ENCODE results near the gene HTR2C. TPM values are rescaled to one million over a fixed set of nuclear protein-coding genes. Genes with fewer than 3 reads are reported as not detected.

The HTR2C gene
- total RNA-seq, 1 donor from 2014 or later = not detected

DNA sequence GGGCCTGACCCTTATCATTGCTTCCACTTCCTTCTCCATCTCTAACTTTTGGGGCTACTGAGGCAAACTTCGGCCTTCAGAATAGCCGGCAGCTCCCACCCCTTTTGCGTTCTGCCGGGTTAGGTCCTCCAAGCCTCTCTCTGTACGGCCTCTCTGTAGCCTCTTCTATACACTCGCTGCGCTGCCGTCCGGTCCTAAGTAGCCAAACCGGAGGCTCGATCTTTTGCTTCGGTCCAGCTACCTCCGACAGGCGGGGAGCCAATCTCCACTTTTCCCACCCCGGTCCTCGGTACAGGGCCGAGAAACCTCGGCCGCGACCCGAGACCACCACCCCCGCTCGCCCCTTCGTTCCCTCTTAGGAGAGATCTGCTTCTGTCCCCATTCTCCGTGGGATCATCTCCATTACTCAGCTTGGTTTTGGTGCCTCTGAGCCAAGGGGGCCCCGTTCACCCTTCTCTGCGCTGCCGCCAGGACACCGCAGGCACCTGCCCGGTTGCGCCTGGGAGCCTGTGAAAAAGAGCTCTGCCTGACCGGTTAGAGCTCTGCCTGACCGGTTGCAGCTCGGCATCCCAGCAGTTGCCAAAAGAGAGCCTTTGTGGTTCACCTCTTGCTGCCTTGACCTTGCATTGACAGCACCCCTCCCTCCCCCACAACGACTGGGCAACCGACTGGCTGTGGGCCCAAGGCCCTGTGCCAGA lies 1.0 kb upstream of the HTR2C start:
- peaks cover 23% of the 10 kb centered on the region for H3K27me3 Mint-ChIP-seq
- no peak for DNase-seq
- intact Hi-C loops (cut with micrococcal nuclease) = no loop called here
- no peaks in the 10 kb centered on the region for H3K36me3 Mint-ChIP-seq (ENCODE audit: low read depth)
- TF ChIP-seq, protein P1, sequence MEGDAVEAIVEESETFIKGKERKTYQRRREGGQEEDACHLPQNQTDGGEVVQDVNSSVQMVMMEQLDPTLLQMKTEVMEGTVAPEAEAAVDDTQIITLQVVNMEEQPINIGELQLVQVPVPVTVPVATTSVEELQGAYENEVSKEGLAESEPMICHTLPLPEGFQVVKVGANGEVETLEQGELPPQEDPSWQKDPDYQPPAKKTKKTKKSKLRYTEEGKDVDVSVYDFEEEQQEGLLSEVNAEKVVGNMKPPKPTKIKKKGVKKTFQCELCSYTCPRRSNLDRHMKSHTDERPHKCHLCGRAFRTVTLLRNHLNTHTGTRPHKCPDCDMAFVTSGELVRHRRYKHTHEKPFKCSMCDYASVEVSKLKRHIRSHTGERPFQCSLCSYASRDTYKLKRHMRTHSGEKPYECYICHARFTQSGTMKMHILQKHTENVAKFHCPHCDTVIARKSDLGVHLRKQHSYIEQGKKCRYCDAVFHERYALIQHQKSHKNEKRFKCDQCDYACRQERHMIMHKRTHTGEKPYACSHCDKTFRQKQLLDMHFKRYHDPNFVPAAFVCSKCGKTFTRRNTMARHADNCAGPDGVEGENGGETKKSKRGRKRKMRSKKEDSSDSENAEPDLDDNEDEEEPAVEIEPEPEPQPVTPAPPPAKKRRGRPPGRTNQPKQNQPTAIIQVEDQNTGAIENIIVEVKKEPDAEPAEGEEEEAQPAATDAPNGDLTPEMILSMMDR (IDR thresholded peaks at IDR 0.05) = no peak
- no peak for ATAC-seq (ENCODE audit: low read depth)
- no peak overlapping the region for H3K4me3 Mint-ChIP-seq
- H3K9me3 Mint-ChIP-seq = peaks cover 3% of the 10 kb centered on the region
- POLR2A ChIA-PET = no interaction called here
- CTCF ChIA-PET = no interaction called here
- no peaks in the 10 kb centered on the region for H3K4me1 Mint-ChIP-seq
- no peak overlapping the region for H3K27ac Mint-ChIP-seq

DNA sequence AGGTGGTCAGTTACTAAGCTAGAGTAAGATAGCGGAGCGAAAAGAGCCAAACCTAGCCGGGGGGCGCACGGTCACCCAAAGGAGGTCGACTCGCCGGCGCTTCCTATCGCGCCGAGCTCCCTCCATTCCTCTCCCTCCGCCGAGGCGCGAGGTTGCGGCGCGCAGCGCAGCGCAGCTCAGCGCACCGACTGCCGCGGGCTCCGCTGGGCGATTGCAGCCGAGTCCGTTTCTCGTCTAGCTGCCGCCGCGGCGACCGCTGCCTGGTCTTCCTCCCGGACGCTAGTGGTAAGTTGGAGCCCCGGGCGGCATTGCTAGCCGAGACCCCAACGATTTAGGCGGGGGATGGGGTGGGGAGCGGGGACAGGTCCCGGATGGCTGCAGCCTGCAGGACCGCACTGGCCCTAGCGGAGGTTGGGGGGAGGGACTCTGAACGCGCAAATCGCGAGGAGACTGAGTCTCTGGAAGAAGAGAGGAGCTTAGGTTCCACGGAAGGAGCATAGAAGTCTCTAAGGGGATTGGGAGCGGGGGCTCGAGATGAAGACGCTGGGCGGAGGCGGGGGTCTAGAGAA lies 573 bp downstream of the HTR2C start:
- POLR2A ChIA-PET = no interaction called here
- Mint-ChIP-seq H3K4me3 (no peak overlapping the region), H3K4me1 (no peaks in the 10 kb centered on the region), H3K9me3 (peaks cover 3% of the 10 kb centered on the region), H3K36me3 (ENCODE audit: low read depth) (no peaks in the 10 kb centered on the region), H3K27ac (no peak overlapping the region), H3K27me3 (peaks cover 22% of the 10 kb centered on the region)
- CTCF ChIA-PET = no interaction called here
- ATAC-seq (ENCODE audit: low read depth) (no peak), DNase-seq (no peak)
- intact Hi-C loops (cut with micrococcal nuclease) = no loop called here
- TF ChIP-seq, protein P1 (IDR thresholded peaks at IDR 0.05) = no peak

DNA sequence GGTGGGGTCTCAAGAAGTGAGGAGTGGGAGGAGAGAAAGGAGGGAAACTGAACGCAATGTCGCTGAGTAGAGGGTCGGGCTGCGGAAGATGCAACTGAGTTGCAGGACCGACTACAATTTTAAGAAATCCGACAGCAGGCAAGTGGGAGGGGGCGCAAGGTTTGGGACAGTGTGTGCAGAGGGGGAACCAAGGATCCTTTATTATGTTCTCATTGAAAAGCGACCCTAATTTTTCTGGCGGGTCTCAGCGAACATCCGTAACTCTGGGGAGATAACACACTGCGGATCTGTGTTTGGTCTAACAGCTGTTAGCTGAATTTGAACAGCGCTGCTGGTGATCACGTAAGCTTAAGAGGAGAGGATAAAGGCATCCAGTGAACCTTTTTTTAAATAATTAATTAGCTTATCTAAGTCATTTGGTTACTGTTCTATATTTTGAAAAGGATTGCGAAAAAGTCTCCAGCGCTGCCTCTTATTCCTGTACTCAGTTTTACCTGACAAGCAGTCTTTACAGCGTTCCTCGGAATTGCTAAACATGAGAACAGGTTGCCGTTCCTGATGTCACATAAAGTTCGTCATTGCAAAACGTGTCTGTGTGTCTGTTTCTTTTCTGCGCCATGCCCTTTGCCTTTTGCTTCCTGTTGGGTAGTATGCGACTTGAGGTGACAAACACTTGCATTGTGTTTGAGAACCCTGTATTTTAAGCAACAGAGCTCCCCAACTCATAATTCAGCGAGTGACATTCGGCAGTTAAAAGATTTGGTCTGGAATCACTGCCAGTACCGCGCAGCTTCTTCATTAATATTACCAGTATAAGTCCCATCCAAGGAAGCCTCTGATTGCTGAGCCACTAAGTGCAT lies 1.3 kb downstream of the HTR2C start:
- TF ChIP-seq, protein P1 (IDR thresholded peaks at IDR 0.05) = no peak
- ATAC-seq (ENCODE audit: low read depth) = no peak
- no peak overlapping the region for H3K4me3 Mint-ChIP-seq

DNA sequence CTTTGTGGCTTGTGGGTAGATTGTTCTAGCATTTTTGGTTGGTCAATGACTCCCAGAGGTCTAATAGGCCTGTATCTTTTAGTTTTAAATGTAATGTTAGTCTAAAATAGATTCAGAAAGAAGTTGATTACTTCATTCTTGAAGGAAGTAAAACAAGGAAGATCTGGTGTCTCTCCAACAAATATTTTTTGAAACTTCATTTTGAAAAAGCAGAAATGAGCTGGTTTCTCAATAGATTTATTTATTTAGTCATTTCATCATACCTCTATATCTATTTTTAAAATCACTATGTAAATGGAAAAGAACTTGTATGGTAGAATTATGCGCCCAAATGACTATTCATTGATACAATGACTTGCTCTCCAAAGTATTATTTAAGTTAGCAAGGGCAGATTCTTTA lies 7.2 kb downstream of the HTR2C start:
- intact Hi-C loops (cut with micrococcal nuclease) = no loop called here
- H3K4me3 Mint-ChIP-seq = no peak overlapping the region
- TF ChIP-seq, protein P1 (IDR thresholded peaks at IDR 0.05) = no peak
- ATAC-seq (ENCODE audit: low read depth) = no peak
- H3K4me1 Mint-ChIP-seq = no peaks in the 10 kb centered on the region
- POLR2A ChIA-PET = no interaction called here
- H3K27me3 Mint-ChIP-seq = no peaks in the 10 kb centered on the region
- CTCF ChIA-PET = no interaction called here
- no peak for DNase-seq
- no peaks in the 10 kb centered on the region for H3K36me3 Mint-ChIP-seq (ENCODE audit: low read depth)
- no peak overlapping the region for H3K27ac Mint-ChIP-seq
- H3K9me3 Mint-ChIP-seq = no peaks in the 10 kb centered on the region

More for the DNA sequence above, 1.3 kb downstream of the HTR2C start:
- Mint-ChIP-seq H3K9me3 (peaks cover 3% of the 10 kb centered on the region), H3K36me3 (ENCODE audit: low read depth) (no peaks in the 10 kb centered on the region), H3K27me3 (peaks cover 22% of the 10 kb centered on the region), H3K27ac (no peak overlapping the region), H3K4me1 (no peaks in the 10 kb centered on the region)
- POLR2A ChIA-PET = no interaction called here
- intact Hi-C loops (cut with micrococcal nuclease) = no loop called here
- CTCF ChIA-PET = no interaction called here
- DNase-seq = no peak

DNA sequence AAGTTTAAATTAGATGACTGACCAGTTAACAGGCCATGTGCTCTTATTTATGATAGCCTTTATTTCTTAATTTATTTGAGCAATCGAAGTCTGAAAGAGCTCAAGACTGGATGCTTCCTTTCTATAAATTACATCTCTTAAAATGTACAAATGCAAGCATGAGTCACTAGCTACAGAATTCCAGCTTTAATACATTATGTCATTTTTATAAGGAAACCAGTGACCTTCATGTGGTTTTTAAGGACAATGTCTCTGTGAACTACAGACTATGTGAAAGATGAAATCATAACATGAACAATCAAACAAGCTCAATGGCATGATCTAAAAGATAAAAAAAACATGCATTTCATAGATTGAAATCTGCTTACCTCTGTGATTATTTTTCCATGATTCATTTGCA lies 15.4 kb downstream of the HTR2C start:
- TF ChIP-seq, protein P1 (IDR thresholded peaks at IDR 0.05) = no peak
- intact Hi-C loops (cut with micrococcal nuclease) = no loop called here
- ChIA-PET POLR2A (no interaction called here), CTCF (no interaction called here)
- Mint-ChIP-seq H3K9me3 (no peaks in the 10 kb centered on the region), H3K4me1 (no peaks in the 10 kb centered on the region), H3K36me3 (ENCODE audit: low read depth) (no peaks in the 10 kb centered on the region), H3K27me3 (no peaks in the 10 kb centered on the region), H3K4me3 (no peak overlapping the region), H3K27ac (no peak overlapping the region)
- ATAC-seq (ENCODE audit: low read depth) = no peak
- DNase-seq = no peak

Data from activated B cell treated with CpG ODN at 0.5 μM for 24 hours (primary cell).